Activated B cell treated with CpG ODN at 0.5 μM for 24 hours (primary cell): ENCODE measurements around the gene HEATR5A. TPM values are rescaled to one million over a fixed set of nuclear protein-coding genes. Genes with fewer than 3 reads are reported as not detected.

Source experiments
- ATAC-seq: fragments of 200-7000 bp; cut with Tn5 transposase; one replicate; pipeline ENCODE4 v1.10.0; 2021; ENCODE audit warnings: low read depth, mild to moderate bottlenecking, moderate library complexity
- CTCF ChIA-PET: fragments of 350-600 bp; sonication (Branson Sonifier 250); formaldehyde crosslinking; loops from one replicate; lab custom pipeline; 2021; ENCODE audit warnings: antibody characterized with exemption; lab: Charles Lee
- POLR2A ChIA-PET: fragments of 350-600 bp; sonication (Branson Sonifier 250); formaldehyde crosslinking; loops from one replicate; lab custom pipeline; 2021; ENCODE audit warnings: antibody characterized with exemption; lab: Charles Lee
- DNase-seq: peaks from one replicate; pipeline ENCODE4 v3.0.0; 2022
- H3K27ac Mint-ChIP-seq: one replicate; pipeline ENCODE4 v1.8.0; 2020; ENCODE audit warnings: mixed read lengths
- H3K27me3 Mint-ChIP-seq: one replicate; pipeline ENCODE4 v1.8.0; 2021; ENCODE audit warnings: mixed read lengths
- H3K36me3 Mint-ChIP-seq: one replicate; pipeline ENCODE4 v1.8.0; 2021; ENCODE audit warnings: low read depth, mixed read lengths
- H3K4me1 Mint-ChIP-seq: one replicate; pipeline ENCODE4 v1.8.0; 2021; ENCODE audit warnings: mixed read lengths
- H3K4me3 Mint-ChIP-seq: one replicate; pipeline ENCODE4 v1.8.0; 2020; ENCODE audit warnings: mild to moderate bottlenecking, mixed read lengths
- H3K9me3 Mint-ChIP-seq: one replicate; pipeline ENCODE4 v1.8.0; 2020; ENCODE audit warnings: mixed read lengths
- CTCF ChIP-seq: fragments of 200-600 bp; IDR thresholded peaks from one replicate; pipeline ENCODE4 v1.8.0; 2022; ENCODE audit warnings: antibody characterized with exemption, mild to moderate bottlenecking
- intact Hi-C: fragments of 100-400 bp; cut with micrococcal nuclease; formaldehyde crosslinking; loops from one replicate; pipeline ENCODE4 v1.15.1; 2024
- total RNA-seq: library from RNA; stranded (reverse); gene quantifications from 2 replicates; pipeline ENCODE4 v1.2.3, GENCODE V29; 2022

The HEATR5A gene
- total RNA-seq, 1 donor from 2014 or later: 13.2 TPM

- no peak overlapping the region for H3K27ac Mint-ChIP-seq
- TF ChIP-seq CTCF: no peak
- CTCF ChIA-PET: no interaction called here
- peaks cover 22% of the 10 kb centered on the region for H3K36me3 Mint-ChIP-seq
- H3K4me1 Mint-ChIP-seq: no peaks in the 10 kb centered on the region
- ATAC-seq (no peak), DNase-seq (no peak)
- H3K4me3 Mint-ChIP-seq: no peak overlapping the region
- POLR2A ChIA-PET: no interaction called here
- intact Hi-C loops: no loop called here
- H3K9me3 Mint-ChIP-seq: no peaks in the 10 kb centered on the region
- H3K27me3 Mint-ChIP-seq: no peaks in the 10 kb centered on the region
These were observed 30.4 kb downstream of the HEATR5A start for GRCh38 chr14:31389946-31390345.

GRCh38 chr14:31388687-31389413, 31.5 kb downstream of the HEATR5A start:
- intact Hi-C loops: no loop called here
- Mint-ChIP-seq H3K27ac (no peak overlapping the region), H3K4me1 (no peaks in the 10 kb centered on the region), H3K27me3 (no peaks in the 10 kb centered on the region), H3K9me3 (no peaks in the 10 kb centered on the region), H3K36me3 (peaks cover 21% of the 10 kb centered on the region), H3K4me3 (no peak overlapping the region)
- ChIA-PET CTCF (no interaction called here), POLR2A (no interaction called here)
- no peak for DNase-seq
- no peak for TF ChIP-seq CTCF
- no peak for ATAC-seq

GRCh38 chr14:31387091-31387490, 33.3 kb downstream of the HEATR5A start:
- DNase-seq: no peak
- Mint-ChIP-seq H3K4me1 (no peaks in the 10 kb centered on the region), H3K27ac (no peak overlapping the region), H3K27me3 (no peaks in the 10 kb centered on the region), H3K4me3 (no peak overlapping the region), H3K36me3 (peaks cover 16% of the 10 kb centered on the region), H3K9me3 (no peaks in the 10 kb centered on the region)
- no peak for TF ChIP-seq CTCF
- no peak for ATAC-seq
- ChIA-PET POLR2A (no interaction called here), CTCF (no interaction called here)
- intact Hi-C loops: no loop called here

GRCh38 chr14:31386271-31386670, 34.1 kb downstream of the HEATR5A start:
- H3K4me3 Mint-ChIP-seq: no peak overlapping the region
- no peaks in the 10 kb centered on the region for H3K27me3 Mint-ChIP-seq
- POLR2A ChIA-PET: no interaction called here
- DNase-seq (no peak), ATAC-seq (no peak)
- CTCF ChIA-PET: no interaction called here
- no peaks in the 10 kb centered on the region for H3K4me1 Mint-ChIP-seq
- no peak for TF ChIP-seq CTCF
- no peak overlapping the region for H3K27ac Mint-ChIP-seq
- H3K36me3 Mint-ChIP-seq: peaks cover 21% of the 10 kb centered on the region
- H3K9me3 Mint-ChIP-seq: no peaks in the 10 kb centered on the region
- intact Hi-C loops: no loop called here

GRCh38 chr14:31382221-31382620, 38.1 kb downstream of the HEATR5A start:
- no peak for ATAC-seq

More at GRCh38 chr14:31382221-31382620, 38.1 kb downstream of the HEATR5A start:
- H3K4me3 Mint-ChIP-seq: no peak overlapping the region
- no peak overlapping the region for H3K27ac Mint-ChIP-seq
- no peak for DNase-seq
- no peaks in the 10 kb centered on the region for H3K9me3 Mint-ChIP-seq
- H3K36me3 Mint-ChIP-seq: peaks cover 23% of the 10 kb centered on the region
- H3K4me1 Mint-ChIP-seq: no peaks in the 10 kb centered on the region
- intact Hi-C loops: no loop called here
- no peaks in the 10 kb centered on the region for H3K27me3 Mint-ChIP-seq
- no peak for TF ChIP-seq CTCF
- POLR2A ChIA-PET: no interaction called here
- CTCF ChIA-PET: no interaction called here
